ENCODE measurements around the gene TNIP1.

TNIP1 gene, protein sequence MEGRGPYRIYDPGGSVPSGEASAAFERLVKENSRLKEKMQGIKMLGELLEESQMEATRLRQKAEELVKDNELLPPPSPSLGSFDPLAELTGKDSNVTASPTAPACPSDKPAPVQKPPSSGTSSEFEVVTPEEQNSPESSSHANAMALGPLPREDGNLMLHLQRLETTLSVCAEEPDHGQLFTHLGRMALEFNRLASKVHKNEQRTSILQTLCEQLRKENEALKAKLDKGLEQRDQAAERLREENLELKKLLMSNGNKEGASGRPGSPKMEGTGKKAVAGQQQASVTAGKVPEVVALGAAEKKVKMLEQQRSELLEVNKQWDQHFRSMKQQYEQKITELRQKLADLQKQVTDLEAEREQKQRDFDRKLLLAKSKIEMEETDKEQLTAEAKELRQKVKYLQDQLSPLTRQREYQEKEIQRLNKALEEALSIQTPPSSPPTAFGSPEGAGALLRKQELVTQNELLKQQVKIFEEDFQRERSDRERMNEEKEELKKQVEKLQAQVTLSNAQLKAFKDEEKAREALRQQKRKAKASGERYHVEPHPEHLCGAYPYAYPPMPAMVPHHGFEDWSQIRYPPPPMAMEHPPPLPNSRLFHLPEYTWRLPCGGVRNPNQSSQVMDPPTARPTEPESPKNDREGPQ

DNA sequence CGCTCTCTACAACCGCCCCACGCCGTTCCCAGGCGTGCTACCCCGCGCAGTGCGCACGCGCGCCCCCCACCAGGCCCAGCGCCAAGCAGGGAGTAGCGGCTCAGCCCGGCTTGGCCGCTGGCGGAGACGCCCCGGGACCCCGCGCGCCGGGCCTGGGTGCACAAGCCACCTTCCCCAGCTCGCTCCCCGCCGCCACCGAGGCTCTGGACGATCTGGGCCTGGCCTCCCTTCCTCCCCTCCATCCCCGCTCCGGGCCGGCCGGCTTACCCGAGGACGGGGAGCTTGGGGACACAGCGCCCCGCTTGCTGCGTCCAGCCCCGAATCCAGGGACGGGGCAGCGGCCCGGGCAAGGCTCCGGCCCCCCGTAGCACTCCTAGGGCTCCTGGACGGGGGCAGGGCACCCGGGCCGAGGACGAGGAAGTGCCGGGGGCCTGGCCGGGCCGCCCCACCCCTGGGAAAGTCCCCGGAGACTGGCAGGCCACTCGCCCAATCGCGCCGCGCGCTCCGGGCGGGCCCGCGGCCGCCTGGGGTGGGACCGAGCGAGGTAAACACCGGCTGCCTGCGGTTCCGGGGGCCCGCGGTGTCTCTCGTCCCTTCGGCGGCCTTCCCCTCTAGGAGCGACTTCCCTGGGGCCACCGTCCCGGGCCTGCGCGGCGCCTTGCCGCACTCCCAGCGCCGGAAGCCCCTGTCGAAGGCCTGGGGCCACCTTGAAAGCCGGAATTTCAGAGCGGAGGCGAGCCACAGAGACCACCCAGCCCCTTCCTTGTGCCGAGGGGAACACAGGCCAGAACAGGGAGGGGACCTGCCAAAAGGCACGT is at the start of gene TNIP1:
TNIP1 (minus strand) TSS at position 422 of the 818 bp plus-strand sequence. CDS start 15,939 bp downstream, outside the sequence.
- Histone ChIP-seq H3K36me3 (ENCODE audit: control insufficient read depth, insufficient read depth, low read length) (no peaks in the 10 kb centered on the region), H3K4me1 (ENCODE audit: control insufficient read depth, insufficient read depth, low read length) (peaks cover 14% of the 10 kb centered on the region), H3K4me3 (ENCODE audit: low read length) (peak within 1 kb of the TSS; percentile 93), H3K27me3 (ENCODE audit: control insufficient read depth, insufficient read depth, low read length) (no peaks in the 10 kb centered on the region), H3K9ac (ENCODE audit: low read length) (peak within 1 kb of the TSS; percentile 99), H3K27ac (ENCODE audit: low read depth, low read length) (peak within 1 kb of the TSS; percentile 99)

DNA sequence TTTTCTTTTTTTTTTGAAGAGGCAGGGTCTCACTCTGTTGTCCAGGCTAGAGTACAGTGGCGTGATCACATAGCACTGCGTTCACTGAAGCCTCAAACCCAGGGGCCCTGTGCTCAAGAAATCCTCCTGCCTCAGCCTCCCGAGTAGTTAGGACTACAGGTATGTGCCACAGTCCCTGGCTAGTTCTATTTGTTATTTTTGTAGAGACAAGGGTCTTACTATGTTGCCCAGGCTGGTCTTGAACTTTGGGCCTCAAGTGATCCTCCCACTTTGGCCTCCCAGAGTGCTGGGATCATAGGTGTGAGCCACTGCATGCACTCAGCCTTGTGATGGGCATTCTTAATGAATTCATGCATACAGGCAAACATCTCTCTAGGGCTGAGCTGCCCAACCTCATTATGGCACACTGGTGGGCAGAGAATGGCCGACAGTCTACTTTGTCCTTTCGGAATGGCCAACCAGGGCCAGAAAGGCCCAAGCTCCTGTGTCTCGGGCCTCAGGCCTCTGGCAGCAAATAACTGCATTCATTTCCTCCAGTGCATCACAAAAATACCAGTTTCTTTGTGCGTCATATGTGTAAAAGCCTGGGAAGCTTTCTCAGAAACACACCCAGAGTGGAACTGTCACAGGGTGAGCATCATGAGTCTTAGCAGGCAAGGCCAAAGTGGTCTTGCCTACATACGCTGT is 49.5 kb upstream of the TNIP1 start:
- Histone ChIP-seq H3K4me1 (ENCODE audit: control insufficient read depth, insufficient read depth, low read length) (no peaks in the 10 kb centered on the region), H3K27ac (ENCODE audit: low read depth, low read length) (no peak overlapping the region), H3K9ac (ENCODE audit: low read length) (no peak overlapping the region), H3K36me3 (ENCODE audit: control insufficient read depth, insufficient read depth, low read length) (peaks cover 67% of the 10 kb centered on the region), H3K4me3 (ENCODE audit: low read length) (no peak overlapping the region), H3K27me3 (ENCODE audit: control insufficient read depth, insufficient read depth, low read length) (no peaks in the 10 kb centered on the region)

DNA sequence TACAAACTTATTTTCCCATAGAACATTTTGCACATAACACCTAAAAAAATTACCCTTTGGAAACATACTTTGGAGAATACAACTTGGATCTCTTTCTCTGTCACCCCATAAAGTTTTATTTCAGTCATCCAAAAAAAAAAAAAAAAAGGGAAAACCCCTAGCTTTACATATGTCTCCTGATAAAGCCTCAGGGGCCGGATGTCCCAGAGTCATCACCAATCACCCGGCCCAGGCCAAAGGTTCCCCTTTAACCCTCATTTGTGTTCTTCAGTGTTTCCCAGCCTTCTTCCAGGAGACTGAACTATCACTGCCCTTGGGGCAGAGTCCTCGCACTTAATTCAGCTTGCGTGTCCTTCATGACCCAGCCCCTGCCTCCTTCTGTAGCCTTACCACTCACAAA is 48.0 kb upstream of the TNIP1 start:
- H3K27me3 ChIP-seq (ENCODE audit: control insufficient read depth, insufficient read depth, low read length), result no peaks in the 10 kb centered on the region
- H3K4me3 ChIP-seq (ENCODE audit: low read length), result no peak overlapping the region
- H3K36me3 ChIP-seq (ENCODE audit: control insufficient read depth, insufficient read depth, low read length), result peaks cover 56% of the 10 kb centered on the region
- no peak overlapping the region for H3K27ac ChIP-seq (ENCODE audit: low read depth, low read length)
- H3K9ac ChIP-seq (ENCODE audit: low read length), result no peak overlapping the region
- H3K4me1 ChIP-seq (ENCODE audit: control insufficient read depth, insufficient read depth, low read length), result peaks cover 5% of the 10 kb centered on the region

DNA sequence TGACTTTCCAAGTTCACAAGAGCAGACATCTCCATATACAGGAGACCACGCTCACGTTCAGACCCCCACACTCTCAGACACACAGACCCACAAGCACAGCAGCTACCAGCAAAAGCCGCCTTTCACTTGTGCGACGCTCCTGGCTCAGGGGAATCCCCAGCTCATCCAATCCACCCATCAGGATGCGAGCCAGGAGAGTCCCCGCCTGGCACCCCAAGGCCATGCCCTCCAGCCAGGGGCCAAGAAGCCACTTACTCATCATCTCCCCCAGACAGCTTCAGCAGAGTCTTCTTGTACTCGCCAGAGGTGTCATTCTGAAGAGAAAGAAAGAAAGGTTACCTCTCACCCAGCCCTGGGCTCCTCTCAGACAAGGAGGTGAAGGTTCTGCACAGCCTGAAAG is 47.1 kb upstream of the TNIP1 start:
- H3K36me3 ChIP-seq (ENCODE audit: control insufficient read depth, insufficient read depth, low read length), result peaks cover 52% of the 10 kb centered on the region
- no peak overlapping the region for H3K27ac ChIP-seq (ENCODE audit: low read depth, low read length)
- no peak overlapping the region for H3K4me3 ChIP-seq (ENCODE audit: low read length)
- peaks cover 7% of the 10 kb centered on the region for H3K4me1 ChIP-seq (ENCODE audit: control insufficient read depth, insufficient read depth, low read length)
- H3K27me3 ChIP-seq (ENCODE audit: control insufficient read depth, insufficient read depth, low read length), result no peaks in the 10 kb centered on the region
- no peak overlapping the region for H3K9ac ChIP-seq (ENCODE audit: low read length)

DNA sequence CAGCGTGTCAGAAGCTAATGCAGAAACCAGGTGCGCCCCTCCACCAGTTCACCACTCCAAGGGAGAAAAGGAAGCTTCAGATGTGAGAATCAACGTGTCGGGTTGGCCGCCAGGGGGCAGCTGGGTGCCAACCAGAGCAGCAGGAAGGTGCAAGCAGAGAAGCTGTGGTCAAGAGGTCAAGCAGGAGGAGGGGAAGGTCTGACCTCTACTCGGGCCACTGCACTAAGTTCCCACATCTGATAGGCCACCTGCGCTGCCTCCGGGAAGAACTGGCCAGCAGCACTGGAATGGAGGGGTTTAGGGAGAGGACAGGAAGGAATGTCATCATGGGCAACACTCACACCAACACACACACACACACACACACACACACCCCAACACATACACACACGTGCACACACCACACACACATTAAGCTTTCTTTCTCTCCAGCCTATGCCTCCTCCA is 45.4 kb upstream of the TNIP1 start:
- Histone ChIP-seq H3K9ac (ENCODE audit: low read length) (no peak overlapping the region), H3K27me3 (ENCODE audit: control insufficient read depth, insufficient read depth, low read length) (no peaks in the 10 kb centered on the region), H3K4me3 (ENCODE audit: low read length) (no peak overlapping the region), H3K27ac (ENCODE audit: low read depth, low read length) (no peak overlapping the region), H3K36me3 (ENCODE audit: control insufficient read depth, insufficient read depth, low read length) (peaks cover 54% of the 10 kb centered on the region), H3K4me1 (ENCODE audit: control insufficient read depth, insufficient read depth, low read length) (peaks cover 7% of the 10 kb centered on the region)

DNA sequence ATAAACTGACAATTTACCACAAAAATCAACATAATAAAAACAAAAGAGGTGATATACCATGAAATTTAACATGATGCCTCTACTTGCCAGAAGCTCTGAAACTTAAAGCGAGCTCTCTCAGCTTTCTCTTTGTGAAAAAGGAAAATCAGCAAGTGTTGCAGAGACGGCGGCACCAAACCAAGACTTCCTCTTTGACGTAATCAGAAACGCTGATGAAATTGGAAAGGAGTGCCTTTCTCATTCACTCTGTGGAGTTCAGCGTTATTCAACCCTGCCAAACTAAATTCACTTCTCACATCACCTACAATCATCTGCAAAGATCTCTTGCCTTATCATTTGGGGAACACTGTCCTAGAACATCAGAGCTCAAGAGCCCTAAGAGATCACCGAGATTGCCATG is 44.6 kb upstream of the TNIP1 start:
- no peaks in the 10 kb centered on the region for H3K27me3 ChIP-seq (ENCODE audit: control insufficient read depth, insufficient read depth, low read length)
- no peak overlapping the region for H3K27ac ChIP-seq (ENCODE audit: low read depth, low read length)
- H3K4me1 ChIP-seq (ENCODE audit: control insufficient read depth, insufficient read depth, low read length), result peaks cover 7% of the 10 kb centered on the region
- no peak overlapping the region for H3K9ac ChIP-seq (ENCODE audit: low read length)
- H3K4me3 ChIP-seq (ENCODE audit: low read length), result no peak overlapping the region
- H3K36me3 ChIP-seq (ENCODE audit: control insufficient read depth, insufficient read depth, low read length), result peaks cover 55% of the 10 kb centered on the region

DNA sequence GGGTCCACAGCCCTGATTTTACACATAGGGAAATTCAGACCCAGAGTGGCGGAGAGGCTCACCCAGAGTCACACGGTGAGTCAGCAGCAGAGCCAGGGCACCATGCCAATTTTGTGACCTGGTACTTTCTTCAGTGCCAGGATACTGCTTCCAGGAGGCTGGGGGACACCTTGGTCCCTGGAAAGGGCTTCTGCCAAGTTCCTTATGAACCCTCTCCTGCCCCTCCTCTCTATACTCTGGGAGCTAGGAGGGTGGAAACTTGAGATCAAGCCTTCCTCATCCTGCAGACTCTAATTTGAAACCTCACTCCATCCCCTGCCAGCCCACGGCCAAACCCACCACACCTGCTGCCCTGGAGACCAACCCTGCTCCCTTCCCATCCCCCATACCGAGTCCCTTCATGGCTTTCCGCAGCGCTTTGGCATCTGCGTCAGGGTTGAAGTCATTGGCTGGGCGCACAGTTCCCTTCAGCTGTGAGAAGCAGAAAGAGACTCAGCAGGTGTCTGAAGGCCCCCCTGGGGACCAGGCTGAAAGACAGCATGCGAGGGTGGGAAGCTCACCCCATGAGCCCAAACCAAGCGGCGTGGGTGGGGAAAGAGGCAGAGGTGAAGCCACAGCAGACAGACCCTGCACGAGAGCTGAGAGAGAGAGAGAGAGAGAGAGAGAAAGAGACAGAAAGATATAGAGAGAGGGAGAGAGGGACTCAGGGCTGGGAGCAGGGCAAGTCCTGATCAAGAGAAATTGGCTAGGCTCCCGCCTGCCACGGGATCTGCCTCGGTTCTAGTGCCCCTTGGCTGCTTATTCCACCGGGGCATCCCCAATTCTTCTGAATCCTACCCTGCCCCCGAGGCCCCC is 43.3 kb upstream of the TNIP1 start:
- Histone ChIP-seq H3K27me3 (ENCODE audit: control insufficient read depth, insufficient read depth, low read length) (no peaks in the 10 kb centered on the region), H3K36me3 (ENCODE audit: control insufficient read depth, insufficient read depth, low read length) (peaks cover 59% of the 10 kb centered on the region), H3K27ac (ENCODE audit: low read depth, low read length) (peak overlapping the region; percentile 15), H3K4me1 (ENCODE audit: control insufficient read depth, insufficient read depth, low read length) (peaks cover 7% of the 10 kb centered on the region), H3K4me3 (ENCODE audit: low read length) (no peak overlapping the region), H3K9ac (ENCODE audit: low read length) (no peak overlapping the region)

DNA sequence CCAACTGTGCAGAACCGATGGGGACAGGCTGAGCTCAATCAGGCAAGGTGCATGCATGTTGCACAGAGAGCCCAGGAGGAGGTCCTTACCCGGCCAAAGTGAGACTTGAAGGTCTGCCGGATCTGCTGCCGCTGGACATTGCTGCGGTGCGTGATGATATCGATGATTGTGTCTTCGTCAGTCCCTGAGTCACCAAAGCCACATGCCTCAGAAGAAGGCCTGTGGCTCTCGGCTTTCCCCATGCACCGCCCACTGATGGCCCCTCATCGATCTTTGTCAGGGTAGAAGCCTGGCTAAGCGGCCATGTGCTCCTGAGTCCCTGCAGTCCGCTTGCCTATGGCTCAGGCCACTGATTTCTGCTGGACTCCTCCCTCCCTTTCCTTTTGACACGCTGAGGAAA is 42.0 kb upstream of the TNIP1 start:
- Histone ChIP-seq H3K4me3 (ENCODE audit: low read length) (no peak overlapping the region), H3K9ac (ENCODE audit: low read length) (no peak overlapping the region), H3K27me3 (ENCODE audit: control insufficient read depth, insufficient read depth, low read length) (no peaks in the 10 kb centered on the region), H3K4me1 (ENCODE audit: control insufficient read depth, insufficient read depth, low read length) (peaks cover 7% of the 10 kb centered on the region), H3K27ac (ENCODE audit: low read depth, low read length) (no peak overlapping the region), H3K36me3 (ENCODE audit: control insufficient read depth, insufficient read depth, low read length) (peaks cover 52% of the 10 kb centered on the region)

DNA sequence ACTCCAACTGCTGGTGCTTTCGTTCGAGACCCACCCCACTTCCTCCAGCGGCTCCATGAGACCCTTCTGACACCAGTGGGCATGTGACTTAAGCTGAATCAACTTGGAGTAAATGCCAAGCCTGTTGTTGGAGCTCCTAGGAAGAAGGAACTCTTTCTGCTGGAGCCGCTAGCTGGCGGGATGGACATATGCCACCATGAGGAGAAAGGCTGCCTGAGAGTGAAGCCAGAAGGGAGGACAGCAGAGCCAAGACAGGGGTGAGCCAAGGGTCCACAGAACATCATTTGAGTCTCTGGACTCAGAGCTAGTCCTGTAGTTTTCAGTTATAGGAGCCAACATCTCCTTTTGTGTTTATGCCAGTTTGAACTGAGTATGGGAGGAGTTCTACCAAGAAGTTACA is 40.8 kb upstream of the TNIP1 start:
- peaks cover 7% of the 10 kb centered on the region for H3K4me1 ChIP-seq (ENCODE audit: control insufficient read depth, insufficient read depth, low read length)
- H3K9ac ChIP-seq (ENCODE audit: low read length), result no peak overlapping the region
- no peak overlapping the region for H3K4me3 ChIP-seq (ENCODE audit: low read length)
- H3K27ac ChIP-seq (ENCODE audit: low read depth, low read length), result no peak overlapping the region
- H3K27me3 ChIP-seq (ENCODE audit: control insufficient read depth, insufficient read depth, low read length), result no peaks in the 10 kb centered on the region
- peaks cover 46% of the 10 kb centered on the region for H3K36me3 ChIP-seq (ENCODE audit: control insufficient read depth, insufficient read depth, low read length)

DNA sequence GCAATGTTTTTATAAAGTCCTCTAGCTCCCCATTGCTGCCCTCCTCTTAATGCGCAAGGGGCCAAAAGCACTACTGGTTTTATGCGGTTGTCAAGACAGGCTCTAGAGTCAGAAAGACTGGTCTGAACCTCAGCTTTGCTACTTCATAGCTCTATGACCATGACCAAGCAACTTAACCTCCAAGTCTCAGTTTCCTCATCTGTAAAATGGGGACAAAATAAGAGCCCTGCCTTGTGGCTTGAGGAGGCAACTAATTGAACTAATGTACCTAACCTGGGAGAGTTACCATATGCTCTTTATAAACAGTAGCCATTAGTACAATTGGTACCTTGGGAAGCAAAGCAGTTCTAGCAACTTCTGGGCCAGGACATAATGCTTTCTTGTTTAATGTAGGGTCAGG is 40.3 kb upstream of the TNIP1 start:
- no peak overlapping the region for H3K9ac ChIP-seq (ENCODE audit: low read length)
- no peak overlapping the region for H3K27ac ChIP-seq (ENCODE audit: low read depth, low read length)
- H3K4me1 ChIP-seq (ENCODE audit: control insufficient read depth, insufficient read depth, low read length), result peaks cover 7% of the 10 kb centered on the region
- H3K36me3 ChIP-seq (ENCODE audit: control insufficient read depth, insufficient read depth, low read length), result peaks cover 42% of the 10 kb centered on the region
- H3K27me3 ChIP-seq (ENCODE audit: control insufficient read depth, insufficient read depth, low read length), result no peaks in the 10 kb centered on the region
- H3K4me3 ChIP-seq (ENCODE audit: low read length), result no peak overlapping the region

DNA sequence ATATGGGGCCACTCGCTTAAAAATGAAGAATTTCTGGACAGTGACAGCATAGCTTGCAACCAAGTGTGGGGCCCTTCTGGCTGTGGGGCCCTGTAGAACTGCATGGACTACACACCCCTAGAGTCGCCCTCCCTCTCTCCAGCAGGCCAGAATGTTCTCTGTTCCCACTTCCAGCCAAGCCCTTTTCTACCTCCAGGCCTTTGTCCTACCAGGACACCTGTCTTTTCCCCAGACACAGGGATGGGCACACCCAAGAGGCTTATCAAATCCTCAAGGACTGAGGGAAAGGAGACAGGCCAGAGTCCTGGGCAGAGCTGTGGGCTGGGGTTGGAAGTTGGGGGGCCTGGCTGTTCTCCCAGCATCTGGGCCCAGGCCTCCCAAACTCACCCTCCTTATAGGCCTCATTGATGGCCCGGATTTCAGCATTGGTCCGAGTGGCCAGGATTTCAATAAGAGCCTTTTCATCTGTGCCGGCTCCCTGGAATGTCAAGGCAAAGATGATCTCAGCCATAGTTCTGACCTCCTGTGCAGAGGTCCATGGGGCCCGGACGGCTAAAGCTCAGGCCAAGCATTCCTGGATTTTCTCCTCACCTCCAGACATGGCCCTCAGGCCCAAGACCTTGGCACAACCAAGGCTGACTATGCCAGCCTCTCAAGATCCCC is 38.2 kb upstream of the TNIP1 start:
- H3K4me1 ChIP-seq (ENCODE audit: control insufficient read depth, insufficient read depth, low read length), result peaks cover 4% of the 10 kb centered on the region
- H3K9ac ChIP-seq (ENCODE audit: low read length), result no peak overlapping the region
- no peaks in the 10 kb centered on the region for H3K27me3 ChIP-seq (ENCODE audit: control insufficient read depth, insufficient read depth, low read length)
- H3K4me3 ChIP-seq (ENCODE audit: low read length), result no peak overlapping the region
- no peak overlapping the region for H3K27ac ChIP-seq (ENCODE audit: low read depth, low read length)
- H3K36me3 ChIP-seq (ENCODE audit: control insufficient read depth, insufficient read depth, low read length), result peaks cover 36% of the 10 kb centered on the region

Data from rectal smooth muscle tissue (tissue), 1 donor.